IPS DF 19.7 (cell line): ENCODE data around the gene UGT1A8.

ENCODE experiments used
- DNase-seq: peaks from one replicate; pipeline ENCODE4 v3.0.0-alpha.2; 2013; ENCODE audit warnings: low read depth, low spot score

The UGT1A8 gene

DNA sequence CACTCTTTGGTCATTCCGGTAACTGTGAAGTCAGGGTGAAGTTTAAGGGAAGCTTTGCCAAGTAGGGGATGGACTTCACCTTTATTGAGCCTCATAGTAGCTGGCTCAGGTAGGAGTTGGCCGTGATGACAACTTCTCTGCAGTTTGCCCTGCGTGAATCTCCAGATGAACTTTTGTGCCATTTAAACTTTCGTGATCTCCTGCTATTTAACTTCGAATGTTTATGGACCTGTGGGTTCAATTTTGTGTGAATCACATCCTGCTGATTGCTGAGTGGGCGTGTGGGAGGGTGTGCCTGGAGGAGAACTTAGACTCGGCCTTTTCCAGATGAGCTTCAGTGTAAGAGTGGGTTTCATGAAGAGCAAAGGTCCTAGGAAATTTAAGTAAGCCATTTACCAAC lies 146.8 kb downstream of the UGT1A8 start:
- DNase-seq: no peak

DNA sequence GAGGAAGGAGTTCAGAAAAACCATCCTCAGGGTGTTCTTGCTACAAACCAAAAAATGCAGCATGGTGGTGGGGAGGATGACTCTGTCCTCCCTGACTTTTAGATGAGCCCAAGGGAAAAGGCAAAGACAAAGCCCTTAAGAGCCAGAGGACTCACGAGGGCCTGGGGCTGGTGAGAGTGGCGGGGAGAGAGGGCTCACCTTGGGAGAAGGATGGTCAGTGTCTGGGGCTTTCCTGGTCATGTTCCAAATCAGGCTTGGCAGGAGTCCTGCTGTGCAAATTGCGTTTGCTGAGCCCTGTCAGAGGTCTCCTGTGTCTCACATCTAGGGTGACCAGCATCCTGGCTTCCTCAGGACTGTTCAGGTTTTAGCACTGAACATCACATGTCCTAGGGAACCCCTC lies 147.3 kb downstream of the UGT1A8 start:
- DNase-seq: no peak

DNA sequence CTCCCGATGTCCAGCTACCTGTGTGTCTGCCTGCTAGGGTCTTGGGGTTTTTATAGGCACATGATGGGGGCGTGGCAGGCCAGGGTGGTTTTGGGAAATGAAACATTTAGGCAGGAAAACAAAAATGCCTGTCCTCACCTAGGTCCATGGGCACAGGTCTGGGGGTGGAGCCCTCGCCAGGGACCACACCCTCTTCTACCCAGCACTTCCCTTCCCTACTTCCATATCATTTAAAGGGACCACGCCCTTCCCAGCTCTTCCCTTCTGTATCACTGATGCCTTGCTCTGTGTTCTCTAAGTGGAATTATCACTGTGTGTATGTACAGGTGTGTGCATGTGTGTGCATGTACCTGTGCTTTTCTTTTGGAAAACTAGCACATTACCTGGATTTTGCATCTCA lies 149.0 kb downstream of the UGT1A8 start:
- no peak for DNase-seq

DNA sequence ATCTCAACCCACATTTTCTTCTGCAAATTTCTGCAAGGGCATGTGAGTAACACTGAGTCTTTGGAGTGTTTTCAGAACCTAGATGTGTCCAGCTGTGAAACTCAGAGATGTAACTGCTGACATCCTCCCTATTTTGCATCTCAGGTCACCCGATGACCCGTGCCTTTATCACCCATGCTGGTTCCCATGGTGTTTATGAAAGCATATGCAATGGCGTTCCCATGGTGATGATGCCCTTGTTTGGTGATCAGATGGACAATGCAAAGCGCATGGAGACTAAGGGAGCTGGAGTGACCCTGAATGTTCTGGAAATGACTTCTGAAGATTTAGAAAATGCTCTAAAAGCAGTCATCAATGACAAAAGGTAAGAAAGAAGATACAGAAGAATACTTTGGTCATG lies 150.6 kb downstream of the UGT1A8 start:
- DNase-seq: peak; percentile 5

DNA sequence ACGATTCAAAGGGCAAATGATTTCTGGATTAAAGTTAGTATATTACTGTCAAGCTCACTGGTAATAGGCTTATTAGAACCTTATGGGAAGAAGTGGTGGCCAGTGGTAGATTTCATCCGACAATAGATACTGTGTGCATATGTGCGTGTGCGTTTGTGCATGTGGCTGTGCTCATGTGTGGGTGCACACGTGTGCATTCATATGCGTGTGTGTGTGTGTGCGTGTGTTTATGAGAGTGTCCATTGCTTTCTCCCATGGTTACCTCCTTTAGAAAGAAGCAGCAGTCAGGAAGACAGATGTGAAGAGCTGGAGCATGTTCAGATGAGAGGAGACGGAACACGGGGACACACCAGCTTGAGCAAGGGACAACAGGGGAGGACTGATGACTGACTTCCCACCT lies 151.8 kb downstream of the UGT1A8 start:
- no peak for DNase-seq

DNA sequence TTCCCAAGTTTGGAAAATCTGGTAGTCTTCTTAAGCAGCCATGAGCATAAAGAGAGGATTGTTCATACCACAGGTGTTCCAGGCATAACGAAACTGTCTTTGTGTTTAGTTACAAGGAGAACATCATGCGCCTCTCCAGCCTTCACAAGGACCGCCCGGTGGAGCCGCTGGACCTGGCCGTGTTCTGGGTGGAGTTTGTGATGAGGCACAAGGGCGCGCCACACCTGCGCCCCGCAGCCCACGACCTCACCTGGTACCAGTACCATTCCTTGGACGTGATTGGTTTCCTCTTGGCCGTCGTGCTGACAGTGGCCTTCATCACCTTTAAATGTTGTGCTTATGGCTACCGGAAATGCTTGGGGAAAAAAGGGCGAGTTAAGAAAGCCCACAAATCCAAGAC lies 154.7 kb downstream of the UGT1A8 start:
- no peak for DNase-seq

DNA sequence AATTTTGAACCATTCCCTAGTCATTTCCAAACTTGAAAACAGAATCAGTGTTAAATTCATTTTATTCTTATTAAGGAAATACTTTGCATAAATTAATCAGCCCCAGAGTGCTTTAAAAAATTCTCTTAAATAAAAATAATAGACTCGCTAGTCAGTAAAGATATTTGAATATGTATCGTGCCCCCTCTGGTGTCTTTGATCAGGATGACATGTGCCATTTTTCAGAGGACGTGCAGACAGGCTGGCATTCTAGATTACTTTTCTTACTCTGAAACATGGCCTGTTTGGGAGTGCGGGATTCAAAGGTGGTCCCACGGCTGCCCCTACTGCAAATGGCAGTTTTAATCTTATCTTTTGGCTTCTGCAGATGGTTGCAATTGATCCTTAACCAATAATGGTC lies 155.2 kb downstream of the UGT1A8 start:
- DNase-seq: no peak

DNA sequence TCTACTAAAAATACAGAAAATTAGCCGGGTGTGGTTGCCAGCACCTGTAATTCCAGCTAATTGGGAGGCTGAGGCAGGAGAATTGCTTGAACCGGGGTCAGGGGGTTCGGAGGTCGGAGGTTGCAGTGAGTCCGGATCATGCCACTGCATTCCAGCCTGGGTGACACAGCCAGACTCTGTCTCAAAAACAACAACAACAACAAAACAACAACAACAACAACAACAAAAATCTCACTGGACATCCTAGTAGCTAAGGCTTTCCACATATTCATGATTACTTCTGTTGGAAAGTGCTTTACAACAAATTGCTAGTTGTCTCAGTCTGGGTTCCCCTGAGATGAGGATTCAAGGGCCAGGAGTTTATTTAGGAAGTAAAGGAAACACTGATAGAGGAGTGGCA lies 156.4 kb downstream of the UGT1A8 start:
- DNase-seq: no peak

DNA sequence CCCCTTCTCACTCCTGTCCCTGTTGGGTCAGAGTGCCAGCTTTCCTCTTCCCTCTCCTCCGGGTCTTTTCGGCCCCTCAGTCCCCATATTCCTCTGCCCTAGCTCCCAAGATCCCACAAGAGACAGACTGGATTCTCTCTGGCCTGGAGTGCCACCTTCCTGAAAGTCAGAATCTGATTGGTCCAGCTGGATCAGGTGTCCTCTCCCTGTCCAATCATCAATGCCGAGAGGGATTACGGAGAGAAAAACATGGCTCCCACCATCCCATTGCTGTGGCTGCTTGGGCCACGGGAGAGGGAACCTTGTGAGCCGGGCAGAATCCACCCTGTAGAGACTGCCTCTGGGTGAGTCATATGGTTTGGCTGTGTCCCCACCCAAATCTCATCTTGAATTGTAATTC lies 158.0 kb downstream of the UGT1A8 start:
- no peak for DNase-seq

DNA sequence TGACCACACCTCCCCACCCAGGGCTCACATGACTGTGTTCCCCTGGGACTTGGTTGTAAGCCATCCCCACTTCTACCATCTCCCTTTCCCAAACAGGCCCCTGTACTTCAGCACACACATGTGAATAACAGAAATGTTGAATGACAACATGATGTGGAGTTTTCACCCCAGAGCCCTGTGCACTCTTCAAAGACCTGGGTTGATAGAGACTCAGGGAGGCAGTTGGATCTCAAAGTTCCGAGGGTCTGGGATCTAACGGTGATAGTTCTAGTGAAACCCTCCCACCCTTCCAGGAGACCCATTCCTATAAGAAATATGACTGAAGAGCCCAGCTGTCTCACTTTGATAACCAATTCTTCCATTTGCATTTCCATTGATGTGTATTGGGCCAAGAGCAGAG lies 160.6 kb downstream of the UGT1A8 start, which contains the start of gene MROH2A:
Gene MROH2A (plus strand): TSS at position 301 of the 400 bp plus-strand sequence. CDS start 1,029 bp downstream, outside the sequence.
- no peak for DNase-seq

DNA sequence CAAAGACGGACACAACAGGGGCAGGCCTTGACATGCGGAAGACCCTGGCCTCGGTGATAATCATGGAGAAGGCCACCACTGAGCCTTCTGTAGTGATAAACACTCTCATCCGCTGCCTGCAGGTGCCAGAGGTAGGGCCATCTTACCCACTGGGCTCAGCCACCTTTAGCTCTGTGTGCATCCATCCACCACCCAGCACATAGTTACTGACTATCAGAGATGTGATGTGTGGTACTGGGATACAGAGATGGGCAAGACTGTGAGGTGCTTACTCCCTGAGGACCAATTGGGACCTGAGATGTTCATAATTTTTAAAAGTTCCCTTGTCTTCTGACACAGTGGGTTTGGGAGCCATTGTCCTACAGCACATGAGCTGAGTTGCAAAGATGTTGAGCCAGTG lies 162.3 kb downstream of the UGT1A8 start:
- no peak for DNase-seq

DNA sequence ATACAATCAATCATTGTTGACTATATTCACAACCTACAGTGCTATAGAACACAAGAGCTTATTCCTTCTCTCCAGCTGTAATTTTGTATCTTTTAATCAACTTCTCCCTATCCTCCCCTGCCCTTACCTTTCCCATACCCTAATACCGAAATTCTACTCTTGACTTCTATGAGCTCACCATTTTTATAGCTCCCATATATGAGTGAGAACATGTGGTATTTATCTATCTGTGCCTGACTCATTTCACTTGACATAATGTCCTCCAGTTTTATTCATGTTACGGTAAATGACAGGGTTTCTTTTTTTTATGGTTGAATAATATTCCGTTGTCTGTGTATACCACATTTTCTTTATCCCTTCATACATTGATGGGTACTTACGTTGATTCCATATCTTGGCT lies 163.3 kb downstream of the UGT1A8 start:
- DNase-seq: no peak

DNA sequence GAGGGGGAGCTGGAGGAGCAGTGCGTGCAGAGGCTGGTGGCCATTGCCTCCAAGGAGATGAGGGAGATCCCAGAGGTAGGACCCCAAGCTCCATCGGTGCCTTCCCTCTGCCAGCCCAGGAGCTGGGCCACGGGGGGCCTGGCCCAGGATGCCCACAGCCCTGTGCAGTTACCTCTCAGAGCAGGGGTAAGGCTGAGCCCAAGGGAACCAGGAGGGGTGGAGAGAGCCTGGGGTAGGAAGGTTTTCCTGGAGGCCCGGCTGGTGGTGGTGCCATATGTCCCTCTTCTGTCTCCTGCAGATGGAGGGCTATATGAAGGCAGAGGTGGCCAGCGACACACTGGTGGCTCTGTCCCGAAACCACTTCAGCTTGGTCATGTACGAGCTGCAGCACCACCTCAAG lies 172.1 kb downstream of the UGT1A8 start:
- no peak for DNase-seq

DNA sequence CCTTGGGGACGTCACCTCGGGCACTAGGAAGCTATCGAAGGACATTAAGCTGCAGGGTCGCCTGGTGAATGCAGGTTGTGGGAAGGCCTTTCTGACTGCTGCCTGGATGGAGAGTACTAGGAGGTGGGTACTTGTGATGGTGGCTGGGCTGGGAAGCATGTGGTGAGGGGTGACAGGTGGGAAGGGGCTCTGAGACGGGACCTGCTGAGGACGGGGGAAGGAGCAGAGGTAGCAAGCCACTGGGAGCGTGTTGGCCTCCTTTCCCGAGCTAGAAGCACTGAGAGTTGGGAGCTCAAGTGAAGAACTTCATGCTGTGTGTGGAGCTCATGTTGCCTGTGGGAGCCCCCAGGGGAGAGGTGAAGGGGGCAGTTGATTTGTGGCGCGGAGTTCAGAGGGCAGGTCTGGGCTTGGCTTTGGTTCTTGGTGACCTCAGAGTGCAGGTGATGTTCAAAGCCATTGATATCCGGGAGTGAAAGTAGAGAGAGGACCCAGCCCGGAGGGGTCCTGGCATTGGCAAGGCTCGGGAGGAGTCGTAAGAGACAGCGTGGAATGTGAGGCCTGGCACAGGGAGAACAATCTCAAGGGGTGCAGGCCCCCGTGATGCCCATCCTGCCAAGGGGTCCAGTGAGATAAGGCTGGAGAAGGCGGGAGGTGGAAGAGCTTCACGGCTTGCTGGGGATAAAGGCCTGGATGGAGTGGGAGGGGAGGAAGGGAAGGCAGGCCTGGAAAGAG lies 173.9 kb downstream of the UGT1A8 start:
- DNase-seq: no peak

DNA sequence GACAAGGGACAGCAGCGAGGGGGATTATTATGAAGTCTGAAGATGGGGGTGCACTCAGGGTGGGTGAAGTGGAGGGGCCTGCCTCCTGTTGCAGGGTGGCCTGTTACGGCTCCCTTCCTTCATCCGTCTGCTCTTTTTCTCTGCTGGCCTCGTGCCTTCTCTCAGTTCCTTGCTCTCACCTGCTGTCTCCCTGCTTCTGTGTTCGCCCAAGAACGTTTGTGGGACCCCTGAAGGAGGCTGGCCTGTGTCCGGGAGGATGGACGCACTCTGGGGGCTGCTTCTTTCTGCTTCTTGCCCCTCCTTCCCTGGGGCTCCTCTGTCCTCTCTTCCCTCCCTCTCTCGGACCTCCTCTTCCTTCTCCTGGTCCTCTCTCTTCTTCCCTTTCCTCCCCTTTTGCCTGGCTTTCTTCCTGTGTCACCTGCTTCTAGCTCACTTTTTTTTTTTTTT lies 174.5 kb downstream of the UGT1A8 start:
- DNase-seq: no peak

DNA sequence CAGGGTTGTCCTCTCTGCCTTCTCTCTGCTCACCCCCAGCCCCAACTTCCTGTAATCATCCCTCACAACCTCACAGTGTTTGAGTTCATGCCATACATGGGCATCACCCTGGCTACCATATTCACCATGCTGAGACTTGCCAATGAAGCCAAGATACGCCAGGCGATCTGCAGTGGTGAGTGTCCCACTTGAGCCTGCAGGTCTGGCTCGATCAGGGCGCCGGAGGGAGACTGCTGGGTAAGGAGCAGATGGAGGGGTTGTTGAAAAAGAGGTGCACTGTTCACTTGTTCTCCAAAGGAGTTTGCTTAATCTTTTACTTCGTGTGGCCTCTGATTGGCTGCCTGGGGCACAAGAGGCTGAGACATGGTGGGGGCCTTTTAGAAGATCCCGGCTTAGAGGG lies 175.3 kb downstream of the UGT1A8 start:
- no peak for DNase-seq

DNA sequence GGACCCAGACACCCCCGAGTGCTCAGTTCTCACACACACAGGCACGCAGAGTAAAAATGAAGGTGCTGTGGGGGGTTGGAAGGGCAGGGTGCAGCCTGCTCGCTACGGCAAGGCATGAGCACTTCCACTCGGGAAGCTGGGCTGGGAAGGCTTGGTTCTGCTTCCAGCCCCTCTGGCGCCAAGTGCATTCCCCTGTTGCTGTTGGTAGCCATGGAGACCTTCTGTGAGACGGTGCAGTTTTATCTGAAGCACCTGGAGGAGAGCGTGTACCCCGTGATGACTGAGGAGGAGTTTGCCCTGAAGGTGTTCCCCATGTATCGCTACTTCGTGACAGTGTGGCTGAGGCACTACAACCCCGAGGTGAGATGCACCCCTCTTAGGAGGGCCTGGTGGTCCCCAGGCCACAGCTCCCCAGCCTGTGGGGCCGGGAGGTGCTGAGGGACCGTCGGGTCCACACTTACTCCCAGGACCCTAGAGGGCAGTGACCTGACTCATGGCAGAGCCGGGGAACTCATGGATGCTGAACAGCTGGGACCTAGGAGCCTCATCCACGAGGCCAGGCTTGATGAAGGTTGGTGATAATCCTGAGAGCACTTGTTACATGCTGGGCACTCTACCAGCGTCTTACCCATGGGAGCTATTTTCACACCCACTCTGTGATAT lies 176.2 kb downstream of the UGT1A8 start:
- no peak for DNase-seq

DNA sequence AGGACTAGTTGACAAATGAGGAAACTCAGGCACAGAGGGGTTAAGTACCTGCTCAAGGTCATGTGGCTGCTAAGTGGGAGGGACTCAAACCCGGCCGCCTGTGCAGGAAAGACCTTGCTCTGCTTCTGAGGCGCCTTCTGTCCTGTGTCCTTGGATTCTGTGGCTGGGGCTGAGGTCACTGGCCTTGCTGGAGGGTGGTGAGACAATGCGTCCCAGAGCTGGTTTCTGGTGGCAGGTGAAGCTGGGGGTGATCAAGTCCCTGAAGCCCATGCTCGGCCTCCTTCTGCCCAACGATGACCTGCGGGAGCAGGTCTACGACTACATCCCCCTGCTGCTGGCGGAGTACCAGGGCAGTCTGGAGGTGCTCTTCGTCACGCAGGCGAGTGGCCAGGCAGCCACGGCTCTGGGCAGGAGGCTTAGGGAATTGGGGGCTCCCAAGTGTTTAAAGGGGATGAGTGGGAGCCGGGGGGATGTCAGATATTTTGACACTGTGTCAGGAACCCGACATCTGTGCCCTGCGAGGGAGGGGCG lies 176.8 kb downstream of the UGT1A8 start:
- DNase-seq: no peak

DNA sequence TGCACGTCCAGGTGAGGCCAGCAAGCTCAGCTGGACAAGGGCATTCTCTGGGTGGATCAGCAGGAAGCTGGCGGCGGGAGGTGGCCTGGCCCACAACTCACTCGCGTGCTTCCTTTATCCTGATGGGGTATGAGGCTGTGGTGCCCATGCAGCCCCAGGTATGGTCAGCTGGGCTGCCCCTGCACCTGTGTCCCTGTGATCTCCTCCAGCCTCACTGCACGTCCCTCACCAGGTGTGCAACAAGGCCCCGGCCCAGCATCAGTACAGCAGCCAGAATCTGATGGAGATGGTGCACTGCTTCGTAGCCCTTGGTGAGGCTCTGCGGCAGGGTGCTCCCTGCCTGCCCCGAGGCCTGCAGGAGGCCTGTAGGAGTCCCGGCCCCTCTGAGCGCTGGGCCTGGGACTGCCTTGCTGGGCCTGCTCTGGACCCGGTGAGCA lies 178.3 kb downstream of the UGT1A8 start:
- no peak for DNase-seq

DNA sequence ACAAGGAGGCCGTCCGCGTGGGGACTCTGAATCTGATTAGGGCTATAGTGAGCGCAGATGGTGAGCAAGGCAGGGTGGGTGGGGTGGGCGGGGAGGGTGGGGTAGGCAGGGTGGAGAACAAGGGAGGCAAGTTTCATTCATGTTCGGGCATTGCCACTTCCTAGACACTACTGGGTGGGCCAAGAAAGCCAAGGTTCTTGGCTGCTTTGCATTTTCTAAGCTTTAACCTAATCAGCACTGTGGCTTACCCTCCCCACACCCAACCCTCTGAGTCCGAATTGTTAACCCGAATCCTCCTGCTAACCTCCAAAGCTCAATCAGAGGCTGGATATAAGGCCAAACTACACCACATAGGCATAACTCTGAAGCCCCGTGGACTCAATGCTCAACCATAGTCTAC lies 178.8 kb downstream of the UGT1A8 start:
- no peak for DNase-seq

DNA sequence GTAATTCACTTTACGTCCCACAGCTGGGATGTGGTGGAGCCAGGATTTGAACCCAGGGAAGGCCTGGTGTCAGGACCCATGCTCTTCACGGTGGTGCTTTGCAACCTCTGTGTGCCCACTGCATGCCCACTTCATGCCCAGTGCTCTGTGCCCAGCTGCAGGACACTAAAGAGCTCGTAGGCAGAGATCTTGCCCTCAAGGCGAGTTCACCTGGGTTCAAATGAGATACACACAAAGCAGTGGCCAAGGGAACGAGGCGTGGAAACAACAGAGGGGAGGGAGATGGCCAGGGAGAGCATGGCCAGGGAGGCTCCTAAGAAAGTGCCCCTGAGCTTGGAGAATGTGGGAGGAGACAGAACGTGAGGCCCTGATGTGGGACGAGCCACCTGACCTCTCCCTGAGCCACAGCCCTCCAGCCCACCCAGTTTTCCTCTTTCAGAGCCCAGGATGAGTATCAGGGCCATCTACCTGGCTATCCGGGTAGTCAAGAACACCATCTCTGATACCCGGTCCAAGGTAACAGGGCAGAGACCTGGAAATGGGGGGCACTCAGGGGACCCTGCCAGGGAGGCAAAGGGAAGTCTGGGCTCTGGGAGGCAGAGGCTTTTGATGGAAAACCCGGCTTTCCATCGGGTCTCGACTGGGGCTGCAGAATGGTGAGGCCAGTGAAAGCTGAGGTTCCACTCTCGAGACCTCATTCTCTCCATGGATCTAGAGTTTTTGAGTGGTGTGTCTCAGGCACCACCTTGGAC lies 181.1 kb downstream of the UGT1A8 start:
- DNase-seq: no peak

DNA sequence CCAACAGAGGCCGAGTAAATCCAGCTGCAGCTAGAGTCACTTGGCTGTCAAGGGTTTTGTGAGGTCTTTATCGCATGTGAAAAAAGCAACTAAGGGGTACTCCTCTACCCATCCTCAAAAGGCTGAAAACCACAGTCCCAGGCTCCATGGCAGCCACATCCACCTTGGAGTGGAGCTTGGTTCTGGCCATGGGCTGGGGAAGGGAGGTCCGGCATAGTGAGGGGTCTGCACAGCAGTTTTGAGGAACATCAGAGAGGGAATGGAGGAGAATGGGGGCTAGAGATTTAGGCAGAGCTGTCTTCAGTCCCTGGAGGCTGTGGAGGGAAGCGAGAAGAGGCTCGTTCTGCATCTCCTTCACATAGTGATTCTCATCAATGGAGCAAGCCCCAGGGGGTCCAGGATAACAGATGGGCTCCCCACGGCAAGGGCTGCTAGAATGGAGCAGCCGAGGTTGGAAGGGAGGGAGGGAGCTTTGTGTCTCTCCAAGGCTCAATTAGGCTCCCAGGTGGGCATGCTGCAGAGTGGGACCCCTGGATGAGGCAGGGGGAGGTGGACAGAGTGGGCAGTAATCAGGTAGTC lies 181.7 kb downstream of the UGT1A8 start:
- DNase-seq: no peak
